SU-DHL-6 (cell line): Measurements from ENCODE around the gene TMEM130.

Experiments
- CTCF ChIP-seq: fragments of 200-600 bp; sonication (generic); IDR thresholded peaks from one replicate; pipeline ENCODE4 v1.5.1; 2017; ENCODE audit warnings: antibody characterized with exemption, mild to moderate bottlenecking, low read length, moderate library complexity; ENCODE audit not compliant: insufficient read depth, poor library complexity, severe bottlenecking
- EZH2phosphoT487 ChIP-seq: fragments of 200-600 bp; sonication (generic), shearing (Covaris generic); conservative IDR thresholded peaks from 2 replicates; pipeline ENCODE4 v1.6.1; 2018; ENCODE audit warnings: mild to moderate bottlenecking, antibody characterized with exemption, low read length, moderate library complexity, mixed read lengths

DNA sequence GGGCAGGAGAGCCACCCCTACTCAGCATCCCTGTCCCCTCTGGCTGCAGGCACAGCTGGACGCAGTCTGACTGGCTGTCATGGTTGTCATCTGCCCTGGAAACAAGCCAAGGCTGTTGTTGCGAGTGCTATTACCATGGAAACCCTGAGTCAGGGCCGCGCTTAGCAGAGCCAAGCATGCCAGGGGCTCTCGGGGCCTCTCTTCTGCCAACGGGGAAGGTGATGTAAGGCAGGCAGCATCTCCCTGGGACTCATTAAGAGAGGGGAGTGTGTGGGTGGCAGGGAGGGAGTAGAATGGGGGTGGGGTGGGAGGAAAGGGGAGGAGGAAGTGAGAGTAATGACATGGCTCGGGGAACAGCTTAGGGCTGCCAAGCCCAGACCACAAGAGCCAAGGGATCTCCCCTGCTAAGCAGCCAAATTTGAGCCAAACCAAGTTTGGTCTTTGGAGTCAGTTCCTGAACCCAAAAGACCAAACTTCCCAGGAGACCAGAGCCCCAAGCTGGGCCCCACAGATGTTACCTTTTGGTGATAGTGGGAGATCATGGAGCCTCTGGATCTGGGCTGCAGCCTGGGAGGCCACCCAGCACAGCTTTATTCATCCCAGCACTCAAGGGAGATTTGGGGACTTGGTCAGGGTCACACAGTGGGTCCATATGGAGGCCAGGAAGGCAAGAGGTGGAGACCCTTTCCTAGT is 67.6 kb downstream of the TMEM130 start:
- no peak for TF ChIP-seq CTCF
- no peak for TF ChIP-seq EZH2phosphoT487
